Measurements from ENCODE around the gene CCDC69. TPM values are rescaled to one million over a fixed set of nuclear protein-coding genes. Genes with fewer than 3 reads are reported as not detected.

Gene CCDC69
- total and polyA plus RNA-seq, 2 of the 8 experiments (the other 6 are each of a cell fraction or from before 2014, with no cell fraction given) = 8.4 to 10.8 TPM

GRCh38 chr5:151258201-151258611, 34.3 kb upstream of the CCDC69 start:
- Histone ChIP-seq H3K9ac (replicated peaks in 1 of 4; ENCODE audit: extremely low read depth in 1 of 4, low read depth in 3 of 4, low read length in 3 of 4) (no peak overlapping the region), H4K20me1 (replicated peaks in 1 of 2; ENCODE audit: control insufficient read depth in 1 of 2, insufficient read depth in 2 of 2, low read length in 2 of 2) (peaks cover 0 to 3% of the 10 kb centered on the region in 2 experiments), H2BK20ac (ENCODE audit: low read length) (no peak overlapping the region), H2AFZ (ENCODE audit: low read length) (no peak overlapping the region), H3K18ac (ENCODE audit: extremely low read depth, low read length) (no peak overlapping the region), H3K79me1 (ENCODE audit: low read depth, low read length) (no peaks in the 10 kb centered on the region), H3K56ac (replicated peaks; ENCODE audit: insufficient read length, low read depth, low read length) (no peak overlapping the region), H3K36me3 (ENCODE audit: control insufficient read depth in 2 of 4, insufficient read depth in 4 of 4, low read length in 3 of 4) (no peaks in the 10 kb centered on the region), H3K4me3 (ENCODE audit: extremely low read depth in 1 of 4, insufficient read depth in 2 of 4, low read depth in 3 of 4, low read length in 4 of 4) (no peak overlapping the region), H2BK15ac (ENCODE audit: low read length) (no peak overlapping the region), H3K27ac (ENCODE audit: low read depth, low read length) (no peak overlapping the region), H3K79me2 (ENCODE audit: control insufficient read depth in 1 of 2, insufficient read depth in 2 of 2, low read length in 2 of 2) (peaks cover 0 to 8% of the 10 kb centered on the region in 2 experiments; a peak in 2 of 4 replicates), H2BK12ac (ENCODE audit: low read depth, low read length) (no peak overlapping the region), H2BK5ac (ENCODE audit: low read depth, low read length) (no peak overlapping the region), H3K9me3 (ENCODE audit: insufficient read depth in 2 of 2, low read depth in 1 of 2, low read length in 1 of 2) (no peaks in the 10 kb centered on the region), H4K91ac (replicated peaks; ENCODE audit: insufficient read length, low read length) (no peak overlapping the region), H3K4me2 (ENCODE audit: insufficient read depth in 1 of 2, low read depth in 2 of 2, low read length in 2 of 2) (no peak overlapping the region), H3K4me1 (replicated peaks in 1 of 4; ENCODE audit: control insufficient read depth in 3 of 4, insufficient read depth in 4 of 4, low read length in 3 of 4) (peaks cover 0 to 7% (median 3%) of the 10 kb centered on the region in 4 experiments; a peak in 3 of 7 replicates), H3K27me3 (replicated peaks in 1 of 4; ENCODE audit: control insufficient read depth in 3 of 4, extremely low read depth in 1 of 4, insufficient read depth in 3 of 4, low read length in 3 of 4) (no peaks in the 10 kb centered on the region), H3K23ac (ENCODE audit: insufficient read length) (no peak overlapping the region), H3K14ac (ENCODE audit: insufficient read length) (no peak overlapping the region), H2AK5ac (ENCODE audit: low read depth, low read length) (no peak overlapping the region), H3K4ac (replicated peaks; ENCODE audit: insufficient read length, low read depth, low read length) (no peak overlapping the region), H4K5ac (ENCODE audit: insufficient read length, low read depth, low read length) (no peak overlapping the region), H3K23me2 (ENCODE audit: low read depth, low read length) (peaks cover 5% of the 10 kb centered on the region; the same call in 1 of the 2 replicates), H2BK120ac (replicated peaks; ENCODE audit: low read depth, low read length) (no peak overlapping the region), H4K8ac (ENCODE audit: extremely low read depth, insufficient read depth, low read length) (no peak overlapping the region)
- no peak for TF ChIP-seq POLR2AphosphoS5 (IDR thresholded peaks at IDR 0.05; ENCODE audit: low read depth, low read length)
- TF ChIP-seq KDM4A (IDR thresholded peaks at IDR 0.05; ENCODE audit: low read depth, low read length, severe bottlenecking) = no peak
- no peak for TF ChIP-seq CBX5 (IDR thresholded peaks at IDR 0.05; ENCODE audit: low read depth, low read length)
- TF ChIP-seq CREB1 (IDR thresholded peaks at IDR 0.05) = no peak
- no peak for TF ChIP-seq RAD21 (IDR thresholded peaks at IDR 0.05 in 1 of 2, conservative IDR thresholded peaks at IDR 0.05 in 1 of 2; ENCODE audit: low read depth in 2 of 2, low read length in 2 of 2)
- no peak for TF ChIP-seq HDAC2 (IDR thresholded peaks at IDR 0.05; ENCODE audit: borderline replicate concordance in 1 of 2, low read depth in 2 of 2, low read length in 2 of 2)
- TF ChIP-seq BRCA1 (IDR thresholded peaks at IDR 0.05; ENCODE audit: low read depth, low read length) = no peak
- TF ChIP-seq YY1 (IDR thresholded peaks at IDR 0.05; ENCODE audit: low read depth, low read length) = no peak
- TF ChIP-seq JUN (IDR thresholded peaks at IDR 0.05; ENCODE audit: low read depth, low read length) = no peak
- no peak for FAIRE-seq
- 92% methylated on average over 7 of the region's 7 CpGs; no CpG with 5 or more reads in 1 of the 2 experiments for WGBS, 2 experiments (ENCODE audit: extremely low coverage in 1 of 2, insufficient coverage in 1 of 2, insufficient read length in 1 of 2, insufficient replicate concordance in 2 of 2, low coverage in 1 of 2, low lambda C conversion rate in 2 of 2, missing lambda C conversion rate in 1 of 2)
- DNase-seq (ENCODE audit: low read depth in 1 of 2, low spot score in 2 of 2) = no peak
- POLR2A ChIA-PET (ENCODE audit: partially characterized antibody) = interaction anchor here (1.3 kb wide), 1 partner anchor 34 kb away, joined by 5 read pairs; the partner anchor contains the start of gene CCDC69
- CTCF ChIA-PET (ENCODE audit: partially characterized antibody) = interaction anchor here (0.6 to 4.3 kb wide), 9 partner anchors 20 to 522 kb away, joined by 3 to 25 read pairs (median 5); no protein-coding TSS in a partner anchor
